ENCODE results near the gene MRPS11. TPM values are rescaled to one million over a fixed set of nuclear protein-coding genes. Genes with fewer than 3 reads are reported as not detected.
"Not testable (repeated sequence)": the region's sequence is repeated elsewhere in the genome, so short reads cannot be mapped to it uniquely, and the experiment has no call there.

Gene MRPS11
- 19.8 TPM for total RNA-seq
- polyA plus RNA-seq: 38.7 TPM

- Histone ChIP-seq H3K27ac (ENCODE audit: low read depth) (peak within 1 kb of the TSS; percentile 61), H3K4me1 (ENCODE audit: insufficient read depth) (no peaks in the 10 kb centered on the region), H3K36me3 (ENCODE audit: insufficient read depth) (peaks cover 4% of the 10 kb centered on the region), H3K4me3 (ENCODE audit: low read depth, low read length) (peak within 1 kb of the TSS; percentile 70)
- WGBS: under 1% methylated on average over 55 of the region's 55 CpGs
- DNase-seq (ENCODE audit: extremely low spot score): peak; percentile 82
Observed at GRCh38 chr15:88467073-88467934, at the start of gene MRPS11, which contains the start of gene MRPL46. TSS of gene MRPS11 (plus strand) at chr15:88467708. CDS start at chr15:88467718, 10 bp downstream. TSS of gene MRPL46 (minus strand) at chr15:88467388. CDS start at chr15:88467377, 11 bp downstream.

GRCh38 chr15:88419830-88420229 lies 47.7 kb upstream of the MRPS11 start:
- WGBS: 51% methylated on average over 3 of the region's 3 CpGs

GRCh38 chr15:88423331-88423730 lies 44.2 kb upstream of the MRPS11 start:
- H3K27ac ChIP-seq (ENCODE audit: low read depth): no peak overlapping the region
- 84% methylated on average over 8 of the region's 8 CpGs for WGBS
- H3K36me3 ChIP-seq (ENCODE audit: insufficient read depth): no peaks in the 10 kb centered on the region
- H3K4me1 ChIP-seq (ENCODE audit: insufficient read depth): no peaks in the 10 kb centered on the region
- no peak overlapping the region for H3K4me3 ChIP-seq (ENCODE audit: low read depth, low read length)
- DNase-seq (ENCODE audit: extremely low spot score): no peak

More at GRCh38 chr15:88419830-88420229, 47.7 kb upstream of the MRPS11 start:
- Histone ChIP-seq H3K4me3 (ENCODE audit: low read depth, low read length) (no peak overlapping the region), H3K4me1 (ENCODE audit: insufficient read depth) (no peaks in the 10 kb centered on the region), H3K27ac (ENCODE audit: low read depth) (no peak overlapping the region), H3K36me3 (ENCODE audit: insufficient read depth) (no peaks in the 10 kb centered on the region)
- DNase-seq (ENCODE audit: extremely low spot score): no peak

GRCh38 chr15:88426304-88426703 lies 41.2 kb upstream of the MRPS11 start:
- DNase-seq (ENCODE audit: extremely low spot score): no peak
- H3K27ac ChIP-seq (ENCODE audit: low read depth): no peak overlapping the region
- no peaks in the 10 kb centered on the region for H3K4me1 ChIP-seq (ENCODE audit: insufficient read depth)
- 67% methylated on average over 2 of the region's 2 CpGs for WGBS
- no peak overlapping the region for H3K4me3 ChIP-seq (ENCODE audit: low read depth, low read length)
- no peaks in the 10 kb centered on the region for H3K36me3 ChIP-seq (ENCODE audit: insufficient read depth)

GRCh38 chr15:88428053-88428452 lies 39.5 kb upstream of the MRPS11 start:
- Histone ChIP-seq H3K4me3 (ENCODE audit: low read depth, low read length) (no peak overlapping the region), H3K4me1 (ENCODE audit: insufficient read depth) (no peaks in the 10 kb centered on the region), H3K36me3 (ENCODE audit: insufficient read depth) (no peaks in the 10 kb centered on the region), H3K27ac (ENCODE audit: low read depth) (no peak overlapping the region)
- 49% methylated on average over 9 of the region's 9 CpGs for WGBS
- no peak for DNase-seq (ENCODE audit: extremely low spot score)

- WGBS: 84% methylated on average over 12 of the region's 12 CpGs
- no peak overlapping the region for H3K4me3 ChIP-seq (ENCODE audit: low read depth, low read length)
- H3K36me3 ChIP-seq (ENCODE audit: insufficient read depth): no peaks in the 10 kb centered on the region
- H3K27ac ChIP-seq (ENCODE audit: low read depth): no peak overlapping the region
- peak; percentile 23 for DNase-seq (ENCODE audit: extremely low spot score)
- no peaks in the 10 kb centered on the region for H3K4me1 ChIP-seq (ENCODE audit: insufficient read depth)
Observed at GRCh38 chr15:88428805-88429605, 38.5 kb upstream of the MRPS11 start.

GRCh38 chr15:88430051-88430450 lies 37.5 kb upstream of the MRPS11 start:
- no peaks in the 10 kb centered on the region for H3K4me1 ChIP-seq (ENCODE audit: insufficient read depth)
- no peak for DNase-seq (ENCODE audit: extremely low spot score)
- no peak overlapping the region for H3K27ac ChIP-seq (ENCODE audit: low read depth)
- H3K4me3 ChIP-seq (ENCODE audit: low read depth, low read length): no peak overlapping the region
- H3K36me3 ChIP-seq (ENCODE audit: insufficient read depth): no peaks in the 10 kb centered on the region

- Histone ChIP-seq H3K4me1 (ENCODE audit: insufficient read depth) (no peaks in the 10 kb centered on the region), H3K27ac (ENCODE audit: low read depth) (no peak overlapping the region), H3K36me3 (ENCODE audit: insufficient read depth) (no peaks in the 10 kb centered on the region), H3K4me3 (ENCODE audit: low read depth, low read length) (no peak overlapping the region)
- DNase-seq (ENCODE audit: extremely low spot score): no peak
- 86% methylated on average over 10 of the region's 10 CpGs for WGBS
Observed at GRCh38 chr15:88431441-88431840, 36.1 kb upstream of the MRPS11 start.

GRCh38 chr15:88433046-88433685 lies 34.3 kb upstream of the MRPS11 start:
- Histone ChIP-seq H3K4me1 (ENCODE audit: insufficient read depth) (no peaks in the 10 kb centered on the region), H3K27ac (ENCODE audit: low read depth) (no peak overlapping the region), H3K4me3 (ENCODE audit: low read depth, low read length) (no peak overlapping the region), H3K36me3 (ENCODE audit: insufficient read depth) (no peaks in the 10 kb centered on the region)
- 89% methylated on average over 7 of the region's 7 CpGs for WGBS
- DNase-seq (ENCODE audit: extremely low spot score): no peak

- not testable (repeated sequence) for H3K4me3 ChIP-seq (ENCODE audit: low read depth, low read length); H3K27ac ChIP-seq (ENCODE audit: low read depth); H3K4me1 ChIP-seq (ENCODE audit: insufficient read depth); DNase-seq (ENCODE audit: extremely low spot score); H3K36me3 ChIP-seq (ENCODE audit: insufficient read depth)
- WGBS: 78% methylated on average over 5 of the region's 5 CpGs
Observed at GRCh38 chr15:88434106-88434505, 33.4 kb upstream of the MRPS11 start.

- Histone ChIP-seq H3K27ac (ENCODE audit: low read depth) (no peak overlapping the region), H3K4me3 (ENCODE audit: low read depth, low read length) (no peak overlapping the region), H3K36me3 (ENCODE audit: insufficient read depth) (no peaks in the 10 kb centered on the region), H3K4me1 (ENCODE audit: insufficient read depth) (no peaks in the 10 kb centered on the region)
- no peak for DNase-seq (ENCODE audit: extremely low spot score)
- 69% methylated on average over 5 of the region's 5 CpGs for WGBS
Observed at GRCh38 chr15:88438181-88438580, 29.3 kb upstream of the MRPS11 start.

GRCh38 chr15:88440021-88440420 lies 27.5 kb upstream of the MRPS11 start:
- Histone ChIP-seq H3K4me1 (ENCODE audit: insufficient read depth) (no peaks in the 10 kb centered on the region), H3K27ac (ENCODE audit: low read depth) (no peak overlapping the region), H3K36me3 (ENCODE audit: insufficient read depth) (no peaks in the 10 kb centered on the region), H3K4me3 (ENCODE audit: low read depth, low read length) (no peak overlapping the region)
- DNase-seq (ENCODE audit: extremely low spot score): no peak
- 93% methylated on average over 1 of the region's 1 CpG for WGBS

GRCh38 chr15:88441076-88441730 lies 26.3 kb upstream of the MRPS11 start:
- Histone ChIP-seq H3K36me3 (ENCODE audit: insufficient read depth) (no peaks in the 10 kb centered on the region), H3K27ac (ENCODE audit: low read depth) (no peak overlapping the region), H3K4me1 (ENCODE audit: insufficient read depth) (no peaks in the 10 kb centered on the region), H3K4me3 (ENCODE audit: low read depth, low read length) (no peak overlapping the region)
- DNase-seq (ENCODE audit: extremely low spot score): no peak
- 70% methylated on average over 2 of the region's 2 CpGs for WGBS
